ENCODE results near the gene JMJD8. TPM values are rescaled to one million over a fixed set of nuclear protein-coding genes. Genes with fewer than 3 reads are reported as not detected.

JMJD8 gene
- total RNA-seq, 1 donor from 2014 or later = 55.3 TPM

Other genes starting within 250 kb of the JMJD8 start
- gene CAPN15, start 156.6 kb downstream of the JMJD8 start, total RNA-seq = 49.2 TPM
- not detected for gene PRR35, start 123.9 kb downstream of the JMJD8 start, total RNA-seq
- gene NHLRC4, start 117.3 kb downstream of the JMJD8 start, total RNA-seq = 1.3 TPM
- 32.4 TPM for gene PIGQ, start 114.4 kb downstream of the JMJD8 start, total RNA-seq
- gene RAB40C, start 94.3 kb downstream of the JMJD8 start, total RNA-seq = 17.3 TPM
- gene WFIKKN1, start 53.3 kb downstream of the JMJD8 start, total RNA-seq = 0.55 TPM
- gene METTL26, start 48.0 kb downstream of the JMJD8 start, total RNA-seq = 62.2 TPM
- gene MCRIP2, start 42.5 kb downstream of the JMJD8 start, total RNA-seq = 34.7 TPM
- gene WDR90, start 35.0 kb downstream of the JMJD8 start, total RNA-seq = 21.1 TPM
- 73.9 TPM for gene RHOT2, start 16.2 kb downstream of the JMJD8 start, total RNA-seq
- gene RHBDL1, start 8.7 kb downstream of the JMJD8 start, total RNA-seq = 0.84 TPM
- 109 TPM for gene STUB1, start 3.9 kb downstream of the JMJD8 start, total RNA-seq
- 8.1 TPM for gene WDR24, start 6.1 kb upstream of the JMJD8 start, total RNA-seq
- not detected for gene FBXL16, start 21.5 kb upstream of the JMJD8 start, total RNA-seq
- gene METRN, start 30.8 kb upstream of the JMJD8 start, total RNA-seq = 30.3 TPM
- 30.9 TPM for gene ANTKMT, start 36.8 kb upstream of the JMJD8 start, total RNA-seq
- gene CCDC78, start 42.1 kb upstream of the JMJD8 start, total RNA-seq = 1.0 TPM
- gene HAGHL, start 42.8 kb upstream of the JMJD8 start, total RNA-seq = 7.4 TPM
- 21.0 TPM for gene CIAO3, start 56.7 kb upstream of the JMJD8 start, total RNA-seq
- gene MSLN, start 76.4 kb upstream of the JMJD8 start, total RNA-seq = not detected
- gene RPUSD1, start 104.0 kb upstream of the JMJD8 start, total RNA-seq = 16.8 TPM
- 5.6 TPM for gene CHTF18, start 104.3 kb upstream of the JMJD8 start, total RNA-seq
- gene GNG13, start 116.4 kb upstream of the JMJD8 start, total RNA-seq = not detected

Data from mesenteric fat pad (tissue), 1 donor.